ENCODE data around the gene TMX4. TPM values are rescaled to one million over a fixed set of nuclear protein-coding genes. Genes with fewer than 3 reads are reported as not detected.

TMX4 gene
- total and polyA plus RNA-seq, 2 experiments from 2014 or later = 2.5 to 7.5 TPM

DNA sequence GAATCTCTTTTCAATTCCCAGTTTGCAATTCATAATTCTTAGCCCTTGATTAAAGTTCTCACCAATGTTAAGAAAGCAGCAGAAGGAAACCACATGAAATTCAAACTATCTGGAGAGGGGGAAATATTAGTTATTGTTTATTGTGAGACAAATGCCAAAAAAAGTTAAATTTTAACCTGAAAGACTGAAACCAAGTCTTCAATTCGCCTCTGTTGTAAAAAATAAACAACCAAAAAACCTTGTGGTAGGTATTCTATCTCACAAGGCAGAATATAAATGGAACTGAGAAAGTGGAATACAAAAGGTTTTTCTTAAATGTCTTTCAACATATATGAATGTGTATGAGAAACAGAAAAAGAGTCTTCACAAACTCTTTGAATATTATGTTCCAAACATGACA is 24.8 kb downstream of the TMX4 start:
- no peak for TF ChIP-seq NANOG (IDR thresholded peaks at IDR 0.05; ENCODE audit: borderline replicate concordance)
- no peak for TF ChIP-seq REST (IDR thresholded peaks at IDR 0.05; ENCODE audit: unreplicated experiment)
- no peak for TF ChIP-seq ZNF462 (CRISPR knock-in tag; IDR thresholded peaks at IDR 0.05)
- no peak for TF ChIP-seq JUNB (IDR thresholded peaks at IDR 0.05; ENCODE audit: unreplicated experiment)
- TF ChIP-seq ZNF331 (CRISPR knock-in tag; IDR thresholded peaks at IDR 0.05; ENCODE audit: low read depth) = no peak
- TF ChIP-seq, protein P1, sequence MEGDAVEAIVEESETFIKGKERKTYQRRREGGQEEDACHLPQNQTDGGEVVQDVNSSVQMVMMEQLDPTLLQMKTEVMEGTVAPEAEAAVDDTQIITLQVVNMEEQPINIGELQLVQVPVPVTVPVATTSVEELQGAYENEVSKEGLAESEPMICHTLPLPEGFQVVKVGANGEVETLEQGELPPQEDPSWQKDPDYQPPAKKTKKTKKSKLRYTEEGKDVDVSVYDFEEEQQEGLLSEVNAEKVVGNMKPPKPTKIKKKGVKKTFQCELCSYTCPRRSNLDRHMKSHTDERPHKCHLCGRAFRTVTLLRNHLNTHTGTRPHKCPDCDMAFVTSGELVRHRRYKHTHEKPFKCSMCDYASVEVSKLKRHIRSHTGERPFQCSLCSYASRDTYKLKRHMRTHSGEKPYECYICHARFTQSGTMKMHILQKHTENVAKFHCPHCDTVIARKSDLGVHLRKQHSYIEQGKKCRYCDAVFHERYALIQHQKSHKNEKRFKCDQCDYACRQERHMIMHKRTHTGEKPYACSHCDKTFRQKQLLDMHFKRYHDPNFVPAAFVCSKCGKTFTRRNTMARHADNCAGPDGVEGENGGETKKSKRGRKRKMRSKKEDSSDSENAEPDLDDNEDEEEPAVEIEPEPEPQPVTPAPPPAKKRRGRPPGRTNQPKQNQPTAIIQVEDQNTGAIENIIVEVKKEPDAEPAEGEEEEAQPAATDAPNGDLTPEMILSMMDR (conservative IDR thresholded peaks at IDR 0.05; ENCODE audit: low read depth in 2 of 2) = no peak
- no peak for TF ChIP-seq ETS1 (IDR thresholded peaks at IDR 0.05)
- TF ChIP-seq CREB1 (CRISPR knock-in tag; IDR thresholded peaks at IDR 0.05; ENCODE audit: low read depth) = no peak
- TF ChIP-seq STAT1 (IDR thresholded peaks at IDR 0.05; ENCODE audit: unreplicated experiment) = no peak
- TF ChIP-seq EZH2phosphoT487 (IDR thresholded peaks at IDR 0.05; ENCODE audit: unreplicated experiment) = no peak
- no peak for TF ChIP-seq ZNF114 (CRISPR knock-in tag; IDR thresholded peaks at IDR 0.05)
- TF ChIP-seq EZH2 (IDR thresholded peaks at IDR 0.05; ENCODE audit: low read depth, unreplicated experiment) = no peak
- DNase-seq (ENCODE audit: low spot score) (no peak), ATAC-seq (no peak)

More for the DNA sequence above, 24.8 kb downstream of the TMX4 start:
- no peaks in the 10 kb centered on the region for H3K4me1 Mint-ChIP-seq
- peaks cover 13% of the 10 kb centered on the region for H3K36me3 Mint-ChIP-seq (ENCODE audit: low read depth)
- H2AFZ ChIP-seq = no peak overlapping the region
- H4K20me1 ChIP-seq (replicated peaks; ENCODE audit: insufficient read depth) = no peaks in the 10 kb centered on the region
- no peak overlapping the region for H3K27ac ChIP-seq (ENCODE audit: low read depth)
- no peaks in the 10 kb centered on the region for H3F3A ChIP-seq (replicated peaks; ENCODE audit: low read depth)
- H3K27me3 Mint-ChIP-seq (ENCODE audit: insufficient read depth, low read depth, poor library complexity) = no peaks in the 10 kb centered on the region
- H3K36me3 ChIP-seq (ENCODE audit: insufficient read depth) = no peaks in the 10 kb centered on the region; the same call in 1 of the 2 replicates
- H3K27me3 ChIP-seq (ENCODE audit: insufficient read depth) = no peaks in the 10 kb centered on the region
- no peaks in the 10 kb centered on the region; the same call in 1 of the 2 replicates for H3K4me1 ChIP-seq (ENCODE audit: insufficient read depth)
- H3K4me3 ChIP-seq = no peak overlapping the region
- H3K4me3 Mint-ChIP-seq = no peak overlapping the region
- peaks cover 9% of the 10 kb centered on the region; the same call in 2 of the 3 replicates for H3K9me3 Mint-ChIP-seq
- no peaks in the 10 kb centered on the region for H3K79me2 ChIP-seq (replicated peaks; ENCODE audit: insufficient read depth)
- H3K9me2 ChIP-seq (ENCODE audit: insufficient read depth) = peaks cover 9% of the 10 kb centered on the region
- no peak overlapping the region for H3K4me2 ChIP-seq
- no peak overlapping the region for H3K27ac Mint-ChIP-seq

Data from GM23338 (cell line).